AG04449 (cell line): ENCODE measurements around the gene ECHDC3.
A peak's percentile ranks its signal among the peaks of the same experiment; 100 is the strongest.

Experiments
- CTCF ChIA-PET: fragments of 350-600 bp; formaldehyde crosslinking; extraction: SDS; loops from one replicate; lab custom pipeline; 2021; ENCODE audit warnings: antibody characterized with exemption; lab: Yijun Ruan, JAX
- POLR2A ChIA-PET: fragments of 400-600, 350-600 bp; formaldehyde crosslinking; extraction: SDS; loops from one replicate; lab custom pipeline; 2020; ENCODE audit warnings: antibody characterized with exemption, inconsistent platforms; lab: Yijun Ruan, JAX
- DNase-seq: peaks from one replicate; pipeline ENCODE4 v3.0.0-alpha.2; 2010; ENCODE audit warnings: low read depth, low spot score
- H3K4me3 ChIP-seq: 2 replicates; pipeline ENCODE4 v1.5.1; 2011; ENCODE audit warnings: low read depth, mild to moderate bottlenecking, control low read depth, low read length
- TF ChIP-seq, protein P1 (sequence below): IDR thresholded peaks from one replicate; pipeline ENCODE4 v1.5.1; 2011; ENCODE audit warnings: mild to moderate bottlenecking, moderate library complexity, low read length, control low read depth, inconsistent platforms; ENCODE audit not compliant: insufficient read depth; ENCODE audit errors: missing control alignments

The ECHDC3 gene

GRCh38 chr10:11723359-11723758, 18.8 kb upstream of the ECHDC3 start:
- ChIA-PET CTCF (interaction anchor here (4.2 to 8.4 kb wide), 2 partner anchors 203 to 211 kb away, joined by 47 to 125 read pairs; no protein-coding TSS in a partner anchor), POLR2A (no interaction called here)
- DNase-seq, result no peak
- TF ChIP-seq, protein P1, sequence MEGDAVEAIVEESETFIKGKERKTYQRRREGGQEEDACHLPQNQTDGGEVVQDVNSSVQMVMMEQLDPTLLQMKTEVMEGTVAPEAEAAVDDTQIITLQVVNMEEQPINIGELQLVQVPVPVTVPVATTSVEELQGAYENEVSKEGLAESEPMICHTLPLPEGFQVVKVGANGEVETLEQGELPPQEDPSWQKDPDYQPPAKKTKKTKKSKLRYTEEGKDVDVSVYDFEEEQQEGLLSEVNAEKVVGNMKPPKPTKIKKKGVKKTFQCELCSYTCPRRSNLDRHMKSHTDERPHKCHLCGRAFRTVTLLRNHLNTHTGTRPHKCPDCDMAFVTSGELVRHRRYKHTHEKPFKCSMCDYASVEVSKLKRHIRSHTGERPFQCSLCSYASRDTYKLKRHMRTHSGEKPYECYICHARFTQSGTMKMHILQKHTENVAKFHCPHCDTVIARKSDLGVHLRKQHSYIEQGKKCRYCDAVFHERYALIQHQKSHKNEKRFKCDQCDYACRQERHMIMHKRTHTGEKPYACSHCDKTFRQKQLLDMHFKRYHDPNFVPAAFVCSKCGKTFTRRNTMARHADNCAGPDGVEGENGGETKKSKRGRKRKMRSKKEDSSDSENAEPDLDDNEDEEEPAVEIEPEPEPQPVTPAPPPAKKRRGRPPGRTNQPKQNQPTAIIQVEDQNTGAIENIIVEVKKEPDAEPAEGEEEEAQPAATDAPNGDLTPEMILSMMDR, result no peak
- no peak overlapping the region for H3K4me3 ChIP-seq

- H3K4me3 ChIP-seq, result peak overlapping the region; percentile 15; the same call in 1 of the 2 replicates
- DNase-seq, result peak; percentile 34
- TF ChIP-seq, protein P1, result peak; percentile 70
- ChIA-PET POLR2A (no interaction called here), CTCF (interaction anchor here (0.6 to 8.4 kb wide), 18 partner anchors 9 to 259 kb away, joined by 3 to 125 read pairs (median 4); no protein-coding TSS in a partner anchor)
Observed at GRCh38 chr10:11724938-11725776, 17.0 kb upstream of the ECHDC3 start.

GRCh38 chr10:11725912-11726311, 16.3 kb upstream of the ECHDC3 start:
- TF ChIP-seq, protein P1, result no peak
- no peak overlapping the region for H3K4me3 ChIP-seq
- CTCF ChIA-PET, result interaction anchor here (1.0 to 8.4 kb wide), 9 partner anchors 11 to 229 kb away, joined by 3 to 125 read pairs (median 5); no protein-coding TSS in a partner anchor

DNA sequence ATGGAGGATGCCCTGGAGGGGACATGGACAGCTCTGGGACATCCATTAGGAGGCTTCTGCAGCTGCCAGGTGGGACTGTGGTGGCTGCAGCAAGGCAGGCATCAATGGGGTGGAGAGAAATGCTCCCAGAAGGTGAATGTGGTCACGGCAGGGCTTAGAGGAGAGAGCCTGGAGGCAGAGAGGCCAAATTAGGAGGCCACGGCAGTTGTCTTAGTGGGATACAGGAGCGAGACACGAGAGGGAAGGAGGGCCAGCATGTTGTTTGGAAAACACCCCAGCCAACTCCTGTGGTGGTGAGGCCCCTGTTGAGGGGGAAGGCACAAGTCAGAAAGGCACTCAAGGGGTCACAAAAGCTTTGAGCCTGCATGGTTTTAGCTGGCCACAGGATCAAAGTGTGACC, 14.6 kb upstream of the ECHDC3 start:
- H3K4me3 ChIP-seq, result no peak overlapping the region
- ChIA-PET POLR2A (no interaction called here), CTCF (interaction anchor here (1.0 to 8.4 kb wide), 5 partner anchors 11 to 223 kb away, joined by 3 to 125 read pairs (median 16); no protein-coding TSS in a partner anchor)
- TF ChIP-seq, protein P1, result no peak
- no peak for DNase-seq

More at GRCh38 chr10:11725912-11726311, 16.3 kb upstream of the ECHDC3 start:
- POLR2A ChIA-PET, result no interaction called here
- DNase-seq, result no peak

DNA sequence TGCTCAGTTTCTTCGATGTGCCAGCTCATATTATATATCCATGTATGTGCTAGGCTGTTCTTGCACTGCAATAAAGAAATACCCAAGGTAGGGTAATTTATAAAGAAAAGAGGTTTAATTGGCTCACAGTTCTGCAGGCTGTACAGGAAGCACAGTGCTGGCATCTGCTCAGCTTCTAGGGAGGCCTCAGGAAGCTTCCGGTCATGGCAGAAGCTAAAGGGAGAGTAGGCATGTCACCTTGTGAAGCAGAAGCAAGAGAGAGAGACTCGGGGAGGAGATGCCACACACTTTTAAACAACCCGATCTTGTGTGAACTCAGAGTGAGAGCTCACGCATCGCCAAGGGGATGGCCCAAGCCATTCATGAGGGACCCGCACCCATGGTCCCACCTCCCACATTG, 13.8 kb upstream of the ECHDC3 start:
- no peak for DNase-seq
- TF ChIP-seq, protein P1, result no peak
- CTCF ChIA-PET, result interaction anchor here (1.0 to 8.4 kb wide), 5 partner anchors 10 to 223 kb away, joined by 3 to 125 read pairs (median 16); no protein-coding TSS in a partner anchor
- POLR2A ChIA-PET, result no interaction called here
- no peak overlapping the region for H3K4me3 ChIP-seq

DNA sequence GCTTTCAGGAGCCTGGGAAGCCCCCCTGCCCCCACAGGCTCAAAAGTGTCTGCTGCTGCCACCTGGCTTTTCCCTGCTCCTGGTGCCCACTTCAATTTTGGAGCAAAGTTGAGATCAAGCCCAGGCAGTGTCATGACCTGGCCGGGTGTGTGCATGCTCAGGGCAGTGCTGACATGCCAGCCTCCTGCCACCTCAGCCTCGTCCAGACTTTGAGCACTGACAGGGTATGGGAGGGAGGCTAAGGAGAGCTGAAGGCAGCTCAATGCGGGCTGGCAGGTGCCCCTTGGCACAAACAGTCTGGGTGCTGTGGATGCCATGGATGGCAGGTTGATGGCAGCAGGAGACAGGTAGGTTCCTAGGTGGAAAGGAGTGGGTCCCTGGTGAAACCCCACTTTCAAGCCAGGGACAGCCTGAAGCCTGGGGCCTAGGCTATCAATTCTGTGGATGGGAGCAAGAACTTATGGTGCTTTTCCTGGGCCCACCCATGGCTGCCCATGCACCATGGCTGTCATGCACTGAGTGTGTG, 12.3 kb upstream of the ECHDC3 start:
- ChIA-PET POLR2A (no interaction called here), CTCF (interaction anchor here (2.0 to 8.4 kb wide), 3 partner anchors 28 to 218 kb away, joined by 11 to 125 read pairs (median 16); no protein-coding TSS in a partner anchor)
- no peak for DNase-seq
- no peak overlapping the region for H3K4me3 ChIP-seq
- TF ChIP-seq, protein P1, result no peak
